ENCODE measurements around the gene ZNF740.

GRCh38 chr12:53222170-53222721 is 41.7 kb downstream of the ZNF740 start:
- TF ChIP-seq, protein P1, sequence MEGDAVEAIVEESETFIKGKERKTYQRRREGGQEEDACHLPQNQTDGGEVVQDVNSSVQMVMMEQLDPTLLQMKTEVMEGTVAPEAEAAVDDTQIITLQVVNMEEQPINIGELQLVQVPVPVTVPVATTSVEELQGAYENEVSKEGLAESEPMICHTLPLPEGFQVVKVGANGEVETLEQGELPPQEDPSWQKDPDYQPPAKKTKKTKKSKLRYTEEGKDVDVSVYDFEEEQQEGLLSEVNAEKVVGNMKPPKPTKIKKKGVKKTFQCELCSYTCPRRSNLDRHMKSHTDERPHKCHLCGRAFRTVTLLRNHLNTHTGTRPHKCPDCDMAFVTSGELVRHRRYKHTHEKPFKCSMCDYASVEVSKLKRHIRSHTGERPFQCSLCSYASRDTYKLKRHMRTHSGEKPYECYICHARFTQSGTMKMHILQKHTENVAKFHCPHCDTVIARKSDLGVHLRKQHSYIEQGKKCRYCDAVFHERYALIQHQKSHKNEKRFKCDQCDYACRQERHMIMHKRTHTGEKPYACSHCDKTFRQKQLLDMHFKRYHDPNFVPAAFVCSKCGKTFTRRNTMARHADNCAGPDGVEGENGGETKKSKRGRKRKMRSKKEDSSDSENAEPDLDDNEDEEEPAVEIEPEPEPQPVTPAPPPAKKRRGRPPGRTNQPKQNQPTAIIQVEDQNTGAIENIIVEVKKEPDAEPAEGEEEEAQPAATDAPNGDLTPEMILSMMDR (optimal IDR thresholded peaks at IDR 0.05 in 1 of 3, IDR thresholded peaks at IDR 0.05 in 1 of 3, conservative IDR thresholded peaks at IDR 0.05 in 1 of 3; ENCODE audit: extremely low read depth in 1 of 3, insufficient read depth in 2 of 3, low read length in 3 of 3), result no peak
- no peak for TF ChIP-seq EZH2 (IDR thresholded peaks at IDR 0.05; ENCODE audit: low read length)
